Karpas-422 (cell line): ENCODE data around the gene SERPINB13. TPM values are rescaled to one million over a fixed set of nuclear protein-coding genes. Genes with fewer than 3 reads are reported as not detected.

Source experiments
- DNase-seq: peaks from one replicate; pipeline ENCODE4 v3.0.0-alpha.2; 2015
- H2AFZ ChIP-seq: fragments of 200-600 bp; sonication (generic); 2 replicates; pipeline ENCODE4 v1.6.1; 2014; ENCODE audit warnings: antibody characterized with exemption, low read length, mixed read lengths
- H3K27ac ChIP-seq: fragments of 200-600 bp; sonication (generic); 2 replicates; pipeline ENCODE4 v1.5.1; 2014; ENCODE audit warnings: mild to moderate bottlenecking, low read length, moderate library complexity
- H3K27me3 ChIP-seq: fragments of 200-600 bp; sonication (generic); 2 replicates; pipeline ENCODE4 v1.6.1; 2014; ENCODE audit warnings: low read length, mixed read lengths
- H3K36me3 ChIP-seq: fragments of 200-600 bp; sonication (generic); 2 replicates; pipeline ENCODE4 v1.6.1; 2014; ENCODE audit warnings: low read length, mixed read lengths; ENCODE audit not compliant: insufficient read depth
- H3K4me1 ChIP-seq: fragments of 200-600 bp; sonication (generic); 2 replicates; pipeline ENCODE4 v1.6.1; 2014; ENCODE audit warnings: mild to moderate bottlenecking, low read length, mixed read lengths
- H3K4me2 ChIP-seq: fragments of 200-600 bp; sonication (generic); 2 replicates; pipeline ENCODE4 v1.6.1; 2014; ENCODE audit warnings: low read length, low read depth, mild to moderate bottlenecking; ENCODE audit not compliant: poor library complexity, severe bottlenecking
- H3K4me3 ChIP-seq: fragments of 200-600 bp; sonication (generic); 2 replicates; pipeline ENCODE4 v1.5.1; 2014; ENCODE audit warnings: mild to moderate bottlenecking, antibody characterized with exemption, low read length, mixed read lengths
- H3K79me2 ChIP-seq: fragments of 200-600 bp; sonication (generic); 2 replicates; pipeline ENCODE4 v1.6.1; 2014; ENCODE audit warnings: mild to moderate bottlenecking, low read length, mixed read lengths
- H3K9ac ChIP-seq: fragments of 200-600 bp; sonication (generic); 2 replicates; pipeline ENCODE4 v1.6.0; 2014; ENCODE audit warnings: low read length
- H3K9me2 ChIP-seq: fragments of 200-600 bp; sonication (generic), shearing (Covaris generic); replicated peaks from 2 replicates; pipeline ENCODE4 v1.6.0; 2014; ENCODE audit warnings: mild to moderate bottlenecking, low read length, moderate library complexity; ENCODE audit not compliant: insufficient read depth
- H3K9me3 ChIP-seq: fragments of 300-700, 200-600 bp; sonication (generic); 2 replicates; pipeline ENCODE4 v1.6.1; 2014; ENCODE audit warnings: low read length, mixed read lengths
- H4K20me1 ChIP-seq: fragments of 200-600 bp; sonication (generic); 2 replicates; pipeline ENCODE4 v1.6.1; 2014; ENCODE audit warnings: mild to moderate bottlenecking, antibody characterized with exemption, low read length, low read depth; ENCODE audit not compliant: insufficient read depth
- total RNA-seq: library from RNA; depleted of rRNA; stranded (reverse); fragments of >200 nt; shearing (Covaris generic); gene quantifications from 2 replicates; pipeline ENCODE4 v1.2.3, GENCODE V29; 2014; ENCODE audit warnings: low replicate concordance

SERPINB13 gene
- total RNA-seq, 1 experiment from 2014 or later, result not detected

GRCh38 chr18:63591725-63592124 lies 4.6 kb downstream of the SERPINB13 start:
- DNase-seq, result no peak
- Histone ChIP-seq H3K4me2 (no peak overlapping the region), H2AFZ (no peak overlapping the region), H3K9me2 (no peaks in the 10 kb centered on the region), H3K36me3 (no peaks in the 10 kb centered on the region), H3K4me1 (no peaks in the 10 kb centered on the region), H3K79me2 (no peaks in the 10 kb centered on the region), H3K27me3 (no peaks in the 10 kb centered on the region), H3K9me3 (no peaks in the 10 kb centered on the region), H3K27ac (no peak overlapping the region), H3K9ac (no peak overlapping the region), H3K4me3 (no peak overlapping the region), H4K20me1 (no peaks in the 10 kb centered on the region)

DNA sequence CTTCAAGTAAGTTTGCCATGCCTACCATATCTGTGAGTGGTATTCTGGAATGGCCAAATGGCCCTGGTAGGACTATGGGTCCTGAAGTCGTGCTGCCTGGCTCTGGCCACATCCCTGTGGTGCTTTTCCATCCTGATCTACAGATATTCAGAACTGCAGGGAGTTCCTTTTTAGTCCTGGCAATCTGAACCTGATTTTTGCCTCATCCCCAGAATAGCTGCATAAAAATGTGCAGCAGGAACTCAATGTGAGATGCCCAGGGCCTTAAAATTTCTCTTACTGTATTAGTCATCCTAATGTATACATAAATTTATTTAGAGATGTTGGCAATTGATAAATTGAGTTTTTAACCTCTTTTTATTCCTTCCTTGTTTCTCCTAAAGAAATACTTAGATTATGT lies 5.3 kb downstream of the SERPINB13 start:
- DNase-seq, result no peak
- Histone ChIP-seq H3K27me3 (no peaks in the 10 kb centered on the region), H3K9ac (no peak overlapping the region), H3K4me3 (no peak overlapping the region), H3K9me2 (no peaks in the 10 kb centered on the region), H3K36me3 (no peaks in the 10 kb centered on the region), H3K79me2 (no peaks in the 10 kb centered on the region), H3K4me1 (no peaks in the 10 kb centered on the region), H3K4me2 (no peak overlapping the region), H3K9me3 (no peaks in the 10 kb centered on the region), H2AFZ (no peak overlapping the region), H3K27ac (no peak overlapping the region), H4K20me1 (no peaks in the 10 kb centered on the region)

GRCh38 chr18:63596964-63597363 lies 9.8 kb downstream of the SERPINB13 start:
- H3K9me2 ChIP-seq, result no peaks in the 10 kb centered on the region
- H3K9ac ChIP-seq, result no peak overlapping the region
- no peak for DNase-seq
- H3K36me3 ChIP-seq, result no peaks in the 10 kb centered on the region
- no peak overlapping the region for H3K4me2 ChIP-seq
- no peaks in the 10 kb centered on the region for H3K9me3 ChIP-seq
- no peak overlapping the region for H3K27ac ChIP-seq
- no peaks in the 10 kb centered on the region for H3K27me3 ChIP-seq
- H3K4me3 ChIP-seq, result no peak overlapping the region
- H3K4me1 ChIP-seq, result no peaks in the 10 kb centered on the region
- no peak overlapping the region for H2AFZ ChIP-seq
- no peaks in the 10 kb centered on the region for H4K20me1 ChIP-seq
- no peaks in the 10 kb centered on the region for H3K79me2 ChIP-seq

DNA sequence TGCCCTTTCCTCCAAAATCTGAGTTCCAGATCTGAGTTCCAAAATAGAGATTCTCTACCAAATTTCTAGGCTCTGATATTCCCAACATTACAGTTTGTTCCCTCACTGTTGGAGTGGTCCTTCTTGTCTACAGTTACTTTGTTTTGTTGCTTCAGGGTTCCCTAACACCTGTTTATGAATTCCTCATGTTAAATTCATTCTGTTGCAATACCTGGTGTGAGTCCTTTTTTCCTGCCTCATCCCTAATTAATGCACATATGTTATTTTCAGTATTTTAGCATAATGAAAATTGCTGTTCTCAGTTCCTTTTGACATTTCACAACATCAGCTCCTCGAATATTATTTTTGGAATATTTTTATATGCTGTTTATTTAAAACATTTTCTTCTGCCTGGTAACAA lies 16.2 kb downstream of the SERPINB13 start:
- Histone ChIP-seq H3K36me3 (no peaks in the 10 kb centered on the region), H2AFZ (no peak overlapping the region), H3K9ac (no peak overlapping the region), H4K20me1 (no peaks in the 10 kb centered on the region), H3K4me1 (no peaks in the 10 kb centered on the region), H3K9me2 (no peaks in the 10 kb centered on the region), H3K4me2 (no peak overlapping the region), H3K9me3 (no peaks in the 10 kb centered on the region), H3K27me3 (no peaks in the 10 kb centered on the region), H3K27ac (no peak overlapping the region), H3K79me2 (no peaks in the 10 kb centered on the region), H3K4me3 (no peak overlapping the region)
- no peak for DNase-seq

DNA sequence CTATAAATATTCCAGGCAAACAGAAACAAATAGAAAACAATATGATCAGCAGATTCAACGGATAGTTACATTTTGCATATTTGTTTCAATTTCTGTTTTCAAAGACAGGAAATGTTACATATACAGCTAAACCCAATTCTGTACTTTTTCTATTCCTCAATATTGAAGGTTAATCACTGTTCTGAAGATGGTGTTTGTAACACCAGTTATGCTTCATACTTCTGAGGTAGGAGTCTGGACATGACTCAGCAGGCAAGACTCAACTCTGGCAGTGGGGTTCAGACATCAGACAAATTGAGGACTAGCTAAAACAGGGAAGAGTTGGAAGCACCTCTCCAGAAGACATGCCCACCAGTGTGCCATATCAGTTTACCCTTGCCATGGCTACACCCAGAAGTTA lies 16.6 kb downstream of the SERPINB13 start:
- H3K27ac ChIP-seq, result no peak overlapping the region
- no peaks in the 10 kb centered on the region for H3K36me3 ChIP-seq
- no peaks in the 10 kb centered on the region for H3K79me2 ChIP-seq
- no peaks in the 10 kb centered on the region for H3K4me1 ChIP-seq
- no peaks in the 10 kb centered on the region for H3K9me2 ChIP-seq
- no peaks in the 10 kb centered on the region for H3K9me3 ChIP-seq
- no peak overlapping the region for H2AFZ ChIP-seq
- no peaks in the 10 kb centered on the region for H4K20me1 ChIP-seq
- no peak overlapping the region for H3K4me2 ChIP-seq
- no peak overlapping the region for H3K9ac ChIP-seq
- no peaks in the 10 kb centered on the region for H3K27me3 ChIP-seq
- DNase-seq, result no peak
- H3K4me3 ChIP-seq, result no peak overlapping the region

- no peak overlapping the region for H2AFZ ChIP-seq
- H3K4me2 ChIP-seq, result no peak overlapping the region
- no peaks in the 10 kb centered on the region for H3K9me2 ChIP-seq
- H3K27ac ChIP-seq, result no peak overlapping the region
- no peak overlapping the region for H3K9ac ChIP-seq
- H3K4me1 ChIP-seq, result no peaks in the 10 kb centered on the region
- no peaks in the 10 kb centered on the region for H4K20me1 ChIP-seq
- H3K4me3 ChIP-seq, result no peak overlapping the region
- H3K9me3 ChIP-seq, result no peaks in the 10 kb centered on the region
- no peak for DNase-seq
- H3K36me3 ChIP-seq, result no peaks in the 10 kb centered on the region
- H3K27me3 ChIP-seq, result no peaks in the 10 kb centered on the region
- no peaks in the 10 kb centered on the region for H3K79me2 ChIP-seq
Measured at GRCh38 chr18:63604791-63605567, 17.8 kb downstream of the SERPINB13 start.

GRCh38 chr18:63606526-63606925 lies 19.4 kb downstream of the SERPINB13 start:
- H3K9me2 ChIP-seq, result no peaks in the 10 kb centered on the region
- H3K4me1 ChIP-seq, result no peaks in the 10 kb centered on the region
- H3K4me2 ChIP-seq, result no peak overlapping the region
- H3K27ac ChIP-seq, result no peak overlapping the region
- H4K20me1 ChIP-seq, result no peaks in the 10 kb centered on the region
- no peaks in the 10 kb centered on the region for H3K9me3 ChIP-seq
- no peaks in the 10 kb centered on the region for H3K36me3 ChIP-seq
- no peak overlapping the region for H3K4me3 ChIP-seq
- no peaks in the 10 kb centered on the region for H3K27me3 ChIP-seq
- no peak for DNase-seq
- H3K79me2 ChIP-seq, result no peaks in the 10 kb centered on the region
- H2AFZ ChIP-seq, result no peak overlapping the region
- H3K9ac ChIP-seq, result no peak overlapping the region

DNA sequence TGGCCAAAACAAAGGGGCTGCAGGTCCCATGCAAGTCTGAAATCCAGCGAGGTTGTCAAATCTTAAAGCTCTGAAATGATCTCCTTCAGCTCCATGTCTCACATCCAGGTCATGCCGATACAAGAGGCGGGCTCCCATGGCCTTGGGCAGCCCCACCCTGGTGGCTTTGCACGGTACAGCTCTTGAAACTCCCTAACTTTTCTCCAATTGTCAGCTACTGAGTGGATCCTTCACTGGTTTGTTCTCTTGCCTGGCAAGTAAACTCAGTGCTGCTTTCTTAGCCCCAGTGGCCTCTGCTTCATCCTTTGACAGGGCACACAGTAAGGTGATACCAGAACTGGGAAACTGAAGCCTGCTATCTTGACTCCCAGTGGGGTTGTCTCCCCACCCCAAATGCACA lies 26.3 kb downstream of the SERPINB13 start:
- no peak overlapping the region for H3K4me3 ChIP-seq
- H3K27me3 ChIP-seq, result 0 out of 2 replicates have a peak, but pooled peaks cover 3% of the 10 kb centered on the region
- H3K36me3 ChIP-seq, result no peaks in the 10 kb centered on the region
- H3K9ac ChIP-seq, result no peak overlapping the region
- no peak overlapping the region for H2AFZ ChIP-seq
- H3K4me1 ChIP-seq, result peaks cover 6% of the 10 kb centered on the region
- no peaks in the 10 kb centered on the region for H3K79me2 ChIP-seq
- H4K20me1 ChIP-seq, result no peaks in the 10 kb centered on the region
- H3K27ac ChIP-seq, result no peak overlapping the region
- DNase-seq, result no peak
- no peaks in the 10 kb centered on the region for H3K9me3 ChIP-seq
- no peak overlapping the region for H3K4me2 ChIP-seq
- H3K9me2 ChIP-seq, result no peaks in the 10 kb centered on the region
